HuH-7 (cell line): ENCODE data around the gene CIROP.

Experiments
- DNase-seq: peaks from one replicate; pipeline ENCODE4 v3.0.0; 2011; ENCODE audit warnings: low spot score

CIROP gene

GRCh38 chr14:23093526-23093925 lies 11.3 kb downstream of the CIROP start:
- DNase-seq, result no peak

GRCh38 chr14:23093104-23093503 lies 11.7 kb downstream of the CIROP start:
- DNase-seq, result no peak

- DNase-seq, result no peak
Observed at GRCh38 chr14:23091294-23092225, 13.2 kb downstream of the CIROP start.

- DNase-seq, result no peak
Observed at GRCh38 chr14:23090254-23090636, 14.5 kb downstream of the CIROP start.

- DNase-seq, result no peak
Observed at GRCh38 chr14:23089498-23090253, 15.1 kb downstream of the CIROP start.

GRCh38 chr14:23086565-23086964 lies 18.2 kb downstream of the CIROP start:
- DNase-seq, result no peak

- no peak for DNase-seq
Observed at GRCh38 chr14:23085458-23085857, 19.3 kb downstream of the CIROP start.

- no peak for DNase-seq
Observed at GRCh38 chr14:23080474-23080873, 24.3 kb downstream of the CIROP start.

GRCh38 chr14:23079716-23080115 lies 25.1 kb downstream of the CIROP start:
- DNase-seq, result no peak

- DNase-seq, result no peak
Observed at GRCh38 chr14:23078692-23079116, 26.1 kb downstream of the CIROP start.

GRCh38 chr14:23077962-23078361 lies 26.8 kb downstream of the CIROP start:
- DNase-seq, result no peak

GRCh38 chr14:23076785-23077408 lies 27.9 kb downstream of the CIROP start:
- no peak for DNase-seq

GRCh38 chr14:23074906-23075305 lies 29.9 kb downstream of the CIROP start:
- no peak for DNase-seq

GRCh38 chr14:23071921-23072539 lies 32.8 kb downstream of the CIROP start:
- DNase-seq, result no peak

- peak; percentile 93 for DNase-seq
Observed at GRCh38 chr14:23071244-23071920, 33.4 kb downstream of the CIROP start.

- no peak for DNase-seq
Observed at GRCh38 chr14:23070262-23071129, 34.3 kb downstream of the CIROP start.

GRCh38 chr14:23069413-23069806 lies 35.4 kb downstream of the CIROP start:
- DNase-seq, result no peak

- peak; percentile 88 for DNase-seq
Observed at GRCh38 chr14:23068789-23069412, 35.9 kb downstream of the CIROP start.

- no peak for DNase-seq
Observed at GRCh38 chr14:23067847-23068788, 36.7 kb downstream of the CIROP start.
